Fibroblast of villous mesenchyme (primary cell): ENCODE data around the gene PIMREG. TPM values are rescaled to one million over a fixed set of nuclear protein-coding genes. Genes with fewer than 3 reads are reported as not detected.

Source experiments
- DNase-seq: peaks from one replicate; pipeline ENCODE4 v3.0.0-alpha.2; 2010; ENCODE audit warnings: low read depth
- H3K4me3 ChIP-seq: 2 replicates; pipeline ENCODE4 v1.5.1; 2011; ENCODE audit warnings: low read depth, mild to moderate bottlenecking, low read length
- CTCF ChIP-seq: IDR thresholded peaks from 2 replicates; pipeline ENCODE4 v1.5.1; 2012; ENCODE audit warnings: low read depth, mild to moderate bottlenecking, low read length; ENCODE audit not compliant: insufficient read depth
- total RNA-seq: library from RNA; depleted of rRNA; stranded (reverse); fragments of >200 nt; gene quantifications from 2 replicates; pipeline ENCODE4 v1.2.3, GENCODE V29; 2012

The PIMREG gene
- total RNA-seq, 1 donor = 18.1 TPM

GRCh38 chr17:6498901-6499540 lies 54.8 kb downstream of the PIMREG start:
- no peak overlapping the region for H3K4me3 ChIP-seq
- no peak for DNase-seq
- TF ChIP-seq CTCF = no peak

Other genes with a start within 250 kb of the PIMREG start
- gene AIPL1, start 9.3 kb upstream of the PIMREG start, total RNA-seq = not detected in 2 replicates
- gene PITPNM3, start 112.1 kb downstream of the PIMREG start, total RNA-seq = under 0.01 and 0.64 TPM in 2 replicates
- 16.1 and 23.3 TPM in 2 replicates for gene KIAA0753, start 196.3 kb downstream of the PIMREG start, total RNA-seq
- 72.2 and 74.3 TPM in 2 replicates for gene TXNDC17, start 196.6 kb downstream of the PIMREG start, total RNA-seq
- 10.0 and 14.2 TPM in 2 replicates for gene MED31, start 207.2 kb downstream of the PIMREG start, total RNA-seq
- gene C17orf100, start 207.3 kb downstream of the PIMREG start, total RNA-seq = 0.43 and 0.97 TPM in 2 replicates